OCI-LY3 (cell line): Measurements from ENCODE around the gene CLPTM1L.

Experiments used
- EZH2phosphoT487 ChIP-seq: fragments of 200-600 bp; shearing (Covaris generic); IDR thresholded peaks from 2 replicates; pipeline ENCODE4 v1.6.1; 2018; ENCODE audit warnings: antibody characterized with exemption, mixed run types, low read depth
- TF ChIP-seq, protein P1 (sequence below): fragments of 200-600, 300-600 bp; sonication (generic); IDR thresholded peaks from 2 replicates; pipeline ENCODE4 v1.5.1; 2014; ENCODE audit warnings: antibody characterized with exemption, low read length, low read depth

DNA sequence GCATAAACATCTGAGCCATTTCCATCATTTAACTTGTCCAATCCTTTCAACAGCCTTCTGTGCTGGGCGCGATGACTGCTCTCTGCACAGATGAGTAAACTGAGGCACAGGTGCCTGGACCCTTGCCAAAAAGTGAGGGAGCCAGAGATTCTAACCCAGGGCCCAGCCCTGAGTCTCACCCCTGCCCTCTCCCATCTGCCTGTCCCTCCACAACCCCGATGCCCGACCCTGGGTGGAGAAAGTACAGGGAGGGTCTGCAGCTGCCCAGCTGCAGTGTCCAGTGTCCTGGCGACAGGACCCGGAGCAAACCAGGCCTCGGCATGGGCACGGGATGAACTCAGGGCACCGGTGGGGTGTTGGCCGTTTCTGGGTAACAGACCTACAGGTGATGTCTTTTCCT is 39.6 kb upstream of the CLPTM1L start:
- TF ChIP-seq, protein P1, sequence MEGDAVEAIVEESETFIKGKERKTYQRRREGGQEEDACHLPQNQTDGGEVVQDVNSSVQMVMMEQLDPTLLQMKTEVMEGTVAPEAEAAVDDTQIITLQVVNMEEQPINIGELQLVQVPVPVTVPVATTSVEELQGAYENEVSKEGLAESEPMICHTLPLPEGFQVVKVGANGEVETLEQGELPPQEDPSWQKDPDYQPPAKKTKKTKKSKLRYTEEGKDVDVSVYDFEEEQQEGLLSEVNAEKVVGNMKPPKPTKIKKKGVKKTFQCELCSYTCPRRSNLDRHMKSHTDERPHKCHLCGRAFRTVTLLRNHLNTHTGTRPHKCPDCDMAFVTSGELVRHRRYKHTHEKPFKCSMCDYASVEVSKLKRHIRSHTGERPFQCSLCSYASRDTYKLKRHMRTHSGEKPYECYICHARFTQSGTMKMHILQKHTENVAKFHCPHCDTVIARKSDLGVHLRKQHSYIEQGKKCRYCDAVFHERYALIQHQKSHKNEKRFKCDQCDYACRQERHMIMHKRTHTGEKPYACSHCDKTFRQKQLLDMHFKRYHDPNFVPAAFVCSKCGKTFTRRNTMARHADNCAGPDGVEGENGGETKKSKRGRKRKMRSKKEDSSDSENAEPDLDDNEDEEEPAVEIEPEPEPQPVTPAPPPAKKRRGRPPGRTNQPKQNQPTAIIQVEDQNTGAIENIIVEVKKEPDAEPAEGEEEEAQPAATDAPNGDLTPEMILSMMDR: no peak
- TF ChIP-seq EZH2phosphoT487: no peak
